GM12878 (cell line): ENCODE data around the gene FBXL22. TPM values are rescaled to one million over a fixed set of nuclear protein-coding genes. Genes with fewer than 3 reads are reported as not detected.
A peak's percentile ranks its signal among the peaks of the same experiment; 100 is the strongest.

ENCODE experiments used
- ATAC-seq: fragments of 200-7000 bp; cut with Tn5 transposase; 3 replicates; pipeline ENCODE4 v1.9.1; 2020; ENCODE audit warnings: mild to moderate bottlenecking, moderate library complexity
- BruUV-seq: library from RNA; stranded (reverse); fragments of 400-500 nt; replicated peaks from 2 replicates; lab custom pipeline; 2021; lab: Mats Ljungman, UMichigan
- CTCF ChIA-PET: fragments of 300-600 bp; sonication (Branson Sonifier 250); formaldehyde crosslinking; extraction: SDS; loops from one replicate; lab custom pipeline; 2021; ENCODE audit warnings: inconsistent platforms; lab: Yijun Ruan, JAX
- POLR2A ChIA-PET: fragments of 350-600 bp; formaldehyde crosslinking; extraction: SDS; loops from one replicate; lab custom pipeline; 2021; ENCODE audit warnings: inconsistent platforms; lab: Charles Lee
- RAD21 ChIA-PET: fragments of 300-600 bp; sonication (Branson Sonifier 250); formaldehyde crosslinking; loops from one replicate; lab custom pipeline; 2023; ENCODE audit warnings: antibody characterized with exemption; ENCODE audit not compliant: unreplicated experiment; lab: Charles Lee
- SMC1A ChIA-PET: fragments of 300-600 bp; sonication (Branson Sonifier 250); formaldehyde crosslinking; loops from one replicate; lab custom pipeline; 2023; ENCODE audit not compliant: unreplicated experiment, uncharacterized antibody; lab: Charles Lee
- DNase-seq: peaks from one replicate; pipeline ENCODE4 v3.0.0-alpha.2; 2011; ENCODE audit warnings: low read depth, low spot score
- FAIRE-seq: peaks from 3 replicates; lab custom pipeline; 2011; peaks lifted over from hg19 to GRCh38; lab: Jason Lieb, UNC
- H2AFZ ChIP-seq: 2 replicates; pipeline ENCODE4 v1.6.0; 2011; ENCODE audit warnings: low read depth, low read length, control low read depth; ENCODE audit not compliant: control insufficient read depth
- H3K27ac ChIP-seq: 2 replicates; pipeline ENCODE4 v1.5.1; 2011; ENCODE audit warnings: control low read depth; ENCODE audit not compliant: control insufficient read depth, insufficient read depth
- H3K27me3 ChIP-seq, 2 experiments: replicated peaks in 1 of 2; 2 replicates each; pipeline versions ENCODE4 v1.6.0 to v1.6.1; 2011; ENCODE audit warnings: low read length in 1 of 2; ENCODE audit not compliant: control insufficient read depth in 2 of 2, insufficient read depth in 2 of 2
- H3K36me3 ChIP-seq, 2 experiments: 2 replicates each; pipeline ENCODE4 v1.5.1; 2011; ENCODE audit warnings: low read length in 1 of 2; ENCODE audit not compliant: control insufficient read depth in 2 of 2, insufficient read depth in 2 of 2
- H3K4me1 ChIP-seq: 2 replicates; pipeline ENCODE4 v1.6.1; 2011; ENCODE audit warnings: mild to moderate bottlenecking, low read length, moderate library complexity, mixed read lengths; ENCODE audit not compliant: control insufficient read depth, insufficient read depth
- H3K4me2 ChIP-seq: 2 replicates; pipeline ENCODE4 v1.6.0; 2011; ENCODE audit warnings: control low read depth; ENCODE audit not compliant: control insufficient read depth, insufficient read depth
- H3K4me3 ChIP-seq: fragments of 200-600 bp; sonication (generic); 2 replicates; pipeline ENCODE4 v1.5.1; 2016
- H3K79me2 ChIP-seq: 2 replicates; pipeline ENCODE4 v1.6.0; 2011; ENCODE audit warnings: low read length; ENCODE audit not compliant: control insufficient read depth, insufficient read depth
- H3K9ac ChIP-seq: 2 replicates; pipeline ENCODE4 v1.8.0; 2011; ENCODE audit warnings: low read length, control low read depth, mixed read lengths; ENCODE audit not compliant: control insufficient read depth, insufficient read depth
- H3K9me3 ChIP-seq: replicated peaks from 3 replicates; pipeline ENCODE4 v1.5.1; 2011; ENCODE audit warnings: mild to moderate bottlenecking, low read length; ENCODE audit not compliant: control insufficient read depth, insufficient read depth
- H4K20me1 ChIP-seq: 2 replicates; pipeline ENCODE4 v1.6.0; 2011; ENCODE audit not compliant: control insufficient read depth, insufficient read depth
- CBX3 ChIP-seq: fragments of 200-600 bp; sonication (generic); IDR thresholded peaks from 2 replicates; pipeline ENCODE4 v1.6.1; 2016; ENCODE audit warnings: low read depth, borderline replicate concordance
- HDAC2 ChIP-seq: fragments of 200-600 bp; sonication (generic); IDR thresholded peaks from 2 replicates; pipeline ENCODE4 v1.6.1; 2017
- KDM1A ChIP-seq: fragments of 200-600 bp; sonication (generic); IDR thresholded peaks from 2 replicates; pipeline ENCODE4 v1.6.1; 2016; ENCODE audit warnings: borderline replicate concordance
- MEF2B ChIP-seq: fragments of 450-650 bp; IDR thresholded peaks from 2 replicates; pipeline ENCODE4 v1.6.1; 2018; ENCODE audit warnings: mild to moderate bottlenecking, moderate library complexity; ENCODE audit not compliant: partially characterized antibody, poor library complexity, severe bottlenecking
- NR2C1 ChIP-seq: fragments of 450-650 bp; IDR thresholded peaks from 2 replicates; pipeline ENCODE4 v1.6.1; 2017; ENCODE audit warnings: antibody characterized with exemption, mild to moderate bottlenecking, moderate library complexity
- PAX5 ChIP-seq: IDR thresholded peaks from 2 replicates; pipeline ENCODE4 v1.6.1; 2011; ENCODE audit warnings: low read depth, low read length, borderline replicate concordance
- PAX8 ChIP-seq: fragments of 450-650 bp; IDR thresholded peaks from 2 replicates; pipeline ENCODE4 v1.6.1; 2017; ENCODE audit warnings: mild to moderate bottlenecking, moderate library complexity
- POLR2AphosphoS5 ChIP-seq: IDR thresholded peaks from 2 replicates; pipeline ENCODE4 v1.6.1; 2011; ENCODE audit warnings: mild to moderate bottlenecking, low read length, inconsistent platforms
- RAD51 ChIP-seq: fragments of 450-650 bp; IDR thresholded peaks from 2 replicates; pipeline ENCODE4 v1.6.1; 2016; ENCODE audit warnings: moderate library complexity, mild to moderate bottlenecking, inconsistent platforms
- RELA ChIP-seq: fragments of 450-650 bp; IDR thresholded peaks from 2 replicates; pipeline ENCODE4 v1.8.0; 2014; ENCODE audit warnings: borderline replicate concordance; ENCODE audit not compliant: partially characterized antibody
- SMAD1 ChIP-seq: fragments of 450-650 bp; IDR thresholded peaks from 2 replicates; pipeline ENCODE4 v1.6.1; 2018; ENCODE audit warnings: mild to moderate bottlenecking, low read depth; ENCODE audit not compliant: partially characterized antibody
- SP1 ChIP-seq: IDR thresholded peaks from one replicate; pipeline ENCODE4 v1.6.1; 2011; ENCODE audit warnings: low read depth, low read length
- SRF ChIP-seq, 2 experiments: IDR thresholded peaks; 2 replicates each; pipeline ENCODE4 v1.6.1; 2011; ENCODE audit warnings: low read depth in 2 of 2, low read length in 2 of 2, mild to moderate bottlenecking in 1 of 2, moderate library complexity in 1 of 2
- TCF12 ChIP-seq: IDR thresholded peaks from 2 replicates; pipeline ENCODE4 v1.6.1; 2011; ENCODE audit warnings: low read depth, mild to moderate bottlenecking, low read length
- TCF7 ChIP-seq: IDR thresholded peaks from 2 replicates; pipeline ENCODE4 v1.6.1; 2014; ENCODE audit warnings: antibody characterized with exemption, borderline replicate concordance
- ZNF274 ChIP-seq: IDR thresholded peaks from one replicate; pipeline ENCODE4 v1.8.0; 2011; ENCODE audit not compliant: insufficient read length, insufficient read depth
- WGBS: methylation state at CpG from one replicate; pipeline ENCODE4 v1.1.6; 2016; ENCODE audit warnings: low lambda C conversion rate; ENCODE audit not compliant: insufficient replicate concordance, insufficient coverage; ENCODE audit errors: missing lambda C conversion rate; 5-methylcytosine and 5-hydroxymethylcytosine counted together
- in situ Hi-C: fragments of 300-500 bp; cut with MboI; formaldehyde crosslinking; loops from 9 replicates; pipeline ENCODE4 v1.14.3; 2018; ENCODE audit warnings: mixed read lengths
- intact Hi-C: fragments of 100-400 bp; cut with micrococcal nuclease; formaldehyde crosslinking; loops from one replicate; pipeline ENCODE4 v1.14.2; 2022; ENCODE audit not compliant: unreplicated experiment
- polyA plus RNA-seq, 11 experiments: library from polyadenylated mRNA; depleted of rRNA in 4 of 11; unstranded in 6 of 11; stranded (reverse) in 5 of 11; fragments of >200 nt; fragmentation: Nextera tagmentation in 4 of 11; fragmentation: Illumina TruSeq in 1 of 11; extraction: Ambion mirVana in 4 of 11; extraction: Trizol in 1 of 11; gene quantifications; 1 replicate in 1 of 11; 2 replicates in 10 of 11; pipeline versions ENCODE4 v1.2.1 to v1.2.3, GENCODE V29; 2011 to 2016; ENCODE audit warnings: inconsistent platforms in 2 of 11, missing spikeins in 2 of 11, low read depth in 1 of 11
- total RNA-seq, 4 experiments: library from RNA; depleted of rRNA in 3 of 4; stranded (reverse); fragments of >200 nt in 3 of 4; fragmentation: Illumina TruSeq in 1 of 4; extraction: Trizol in 1 of 4; gene quantifications; 2 replicates each; pipeline versions ENCODE4 v1.2.1 to v1.2.3, GENCODE V29; 2013 to 2021
- TF ChIP-seq, protein P1 (sequence below): fragments of 450-650 bp; conservative IDR thresholded peaks from 2 replicates; pipeline ENCODE4 v1.6.1; 2017; ENCODE audit warnings: mild to moderate bottlenecking, moderate library complexity
- TF ChIP-seq, protein P2 (sequence below): IDR thresholded peaks from 2 replicates; pipeline ENCODE4 v1.6.1; 2011; ENCODE audit warnings: low read depth, low read length, improper control_type of control experiment, borderline replicate concordance
- TF ChIP-seq, protein P3 (sequence below): fragments of 450-650 bp; IDR thresholded peaks from 2 replicates; pipeline ENCODE4 v1.6.1; 2017; ENCODE audit warnings: mild to moderate bottlenecking

Gene FBXL22
- total and polyA plus RNA-seq, 10 of the 15 experiments (the other 5 are each of a cell fraction or from before 2014, with no cell fraction given) = 0.05 to 2.6 (median 0.52) TPM

DNA sequence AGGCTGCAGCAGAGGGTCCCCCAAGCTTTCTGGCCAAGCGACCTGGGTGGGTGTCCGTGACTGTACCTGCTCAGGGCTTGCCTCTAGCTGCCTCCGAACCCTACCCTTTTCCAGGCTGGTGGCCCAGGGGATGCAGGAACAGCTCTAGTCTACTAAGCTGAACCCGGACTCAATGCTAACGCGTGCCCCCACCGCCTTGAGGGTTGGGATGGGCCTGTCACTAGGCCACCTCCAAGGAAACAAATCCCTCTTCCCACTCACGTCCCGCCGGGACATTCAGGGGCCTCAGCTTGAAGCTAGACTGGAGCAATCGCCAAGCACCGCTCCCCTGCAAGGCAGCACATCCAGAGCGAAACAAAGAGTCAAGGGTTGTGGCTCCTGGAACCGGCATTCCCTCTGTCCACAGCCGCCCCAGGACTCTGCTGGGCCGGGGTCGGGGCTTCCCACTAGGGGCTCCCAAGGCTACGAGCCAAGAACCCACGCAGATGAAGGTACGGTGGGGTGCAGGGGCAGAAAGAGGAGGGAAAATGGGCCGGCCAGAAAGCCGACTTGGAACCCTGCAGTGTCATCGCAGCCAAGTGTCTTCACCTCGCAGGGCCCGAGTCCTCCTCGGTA is 2.9 kb downstream of the FBXL22 start (continued):
- TF ChIP-seq MEF2B = no peak
- TF ChIP-seq, protein P1, sequence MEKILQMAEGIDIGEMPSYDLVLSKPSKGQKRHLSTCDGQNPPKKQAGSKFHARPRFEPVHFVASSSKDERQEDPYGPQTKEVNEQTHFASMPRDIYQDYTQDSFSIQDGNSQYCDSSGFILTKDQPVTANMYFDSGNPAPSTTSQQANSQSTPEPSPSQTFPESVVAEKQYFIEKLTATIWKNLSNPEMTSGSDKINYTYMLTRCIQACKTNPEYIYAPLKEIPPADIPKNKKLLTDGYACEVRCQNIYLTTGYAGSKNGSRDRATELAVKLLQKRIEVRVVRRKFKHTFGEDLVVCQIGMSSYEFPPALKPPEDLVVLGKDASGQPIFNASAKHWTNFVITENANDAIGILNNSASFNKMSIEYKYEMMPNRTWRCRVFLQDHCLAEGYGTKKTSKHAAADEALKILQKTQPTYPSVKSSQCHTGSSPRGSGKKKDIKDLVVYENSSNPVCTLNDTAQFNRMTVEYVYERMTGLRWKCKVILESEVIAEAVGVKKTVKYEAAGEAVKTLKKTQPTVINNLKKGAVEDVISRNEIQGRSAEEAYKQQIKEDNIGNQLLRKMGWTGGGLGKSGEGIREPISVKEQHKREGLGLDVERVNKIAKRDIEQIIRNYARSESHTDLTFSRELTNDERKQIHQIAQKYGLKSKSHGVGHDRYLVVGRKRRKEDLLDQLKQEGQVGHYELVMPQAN = peak; percentile 44

DNA sequence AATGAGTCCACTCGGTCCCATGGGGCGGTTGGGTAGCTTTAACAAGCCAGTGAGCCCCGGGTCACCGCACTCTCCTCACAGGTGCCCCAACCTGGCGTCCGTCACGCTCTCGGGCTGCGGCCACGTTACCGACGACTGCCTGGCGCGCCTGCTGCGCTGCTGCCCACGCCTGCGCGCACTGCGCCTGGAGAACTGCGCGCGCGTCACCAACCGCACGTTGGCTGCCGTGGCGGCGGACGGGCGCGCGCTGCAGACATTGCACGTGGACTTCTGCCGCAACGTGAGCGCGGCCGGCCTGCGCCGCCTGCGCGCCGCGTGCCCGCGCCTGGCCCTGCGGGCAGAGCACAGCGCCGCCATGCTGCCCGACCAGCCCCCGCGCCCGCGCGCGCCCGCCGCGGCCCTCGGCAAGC is 3.4 kb downstream of the FBXL22 start:
- Histone ChIP-seq H3K79me2 (peaks cover 21% of the 10 kb centered on the region), H3K36me3 (peaks cover 0 to under 1% of the 10 kb centered on the region in 2 experiments; a peak in 1 of 4 replicates), H2AFZ (peak overlapping the region; percentile 80), H3K4me3 (peak overlapping the region; percentile 87), H3K27ac (peak overlapping the region; percentile 85), H3K4me1 (peaks cover 34% of the 10 kb centered on the region), H3K27me3 (no peaks in the 10 kb centered on the region), H3K9me3 (no peaks in the 10 kb centered on the region), H3K4me2 (peak overlapping the region; percentile 99), H4K20me1 (no peaks in the 10 kb centered on the region), H3K9ac (peak overlapping the region; percentile 92)
- in situ Hi-C loops (no loop called here), intact Hi-C loops (no loop called here)
- ATAC-seq (peak; percentile 80), DNase-seq (peak; percentile 77), FAIRE-seq (peak; percentile 27)
- RAD21 ChIA-PET = interaction anchor here (0.9 to 8.2 kb wide), 23 partner anchors 9 to 493 kb away, joined by 3 to 113 read pairs (median 10); partner anchors contain the start of genes CIAO2A and USP3
- CTCF ChIA-PET = interaction anchor here (0.6 to 11.3 kb wide), 16 partner anchors 9 to 553 kb away, joined by 3 to 272 read pairs (median 8); partner anchors contain the start of gene USP3
- SMC1A ChIA-PET = interaction anchor here (0.6 to 9.7 kb wide), 18 partner anchors 24 to 467 kb away, joined by 3 to 150 read pairs (median 9); partner anchors contain the start of gene USP3
- WGBS = 1% methylated on average over 37 of the region's 60 CpGs
- POLR2A ChIA-PET = interaction anchor here (0.5 to 8.8 kb wide), 12 partner anchors 8 to 489 kb away, joined by 3 to 66 read pairs (median 4); partner anchors contain the start of gene USP3
- BruUV-seq = no TSS peak
- TF ChIP-seq ZNF274 (no peak), CBX3 (no peak), KDM1A (no peak), SRF (IDR thresholded peaks at IDR 0.05; ENCODE audit: low read depth in 2 of 2, low read length in 2 of 2) (no peak), TCF7 (no peak), RAD51 (no peak), PAX8 (no peak), SP1 (no peak), HDAC2 (no peak), NR2C1 (no peak), RELA (peak; percentile 48), SMAD1 (no peak), PAX5 (peak; percentile 93), POLR2AphosphoS5 (peak; percentile 82), TCF12 (peak; percentile 18; the same call in 1 of the 2 replicates)
- TF ChIP-seq, protein P2, sequence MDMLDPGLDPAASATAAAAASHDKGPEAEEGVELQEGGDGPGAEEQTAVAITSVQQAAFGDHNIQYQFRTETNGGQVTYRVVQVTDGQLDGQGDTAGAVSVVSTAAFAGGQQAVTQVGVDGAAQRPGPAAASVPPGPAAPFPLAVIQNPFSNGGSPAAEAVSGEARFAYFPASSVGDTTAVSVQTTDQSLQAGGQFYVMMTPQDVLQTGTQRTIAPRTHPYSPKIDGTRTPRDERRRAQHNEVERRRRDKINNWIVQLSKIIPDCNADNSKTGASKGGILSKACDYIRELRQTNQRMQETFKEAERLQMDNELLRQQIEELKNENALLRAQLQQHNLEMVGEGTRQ = no peak; the same call in 1 of the 2 replicates
- TF ChIP-seq, protein P3, sequence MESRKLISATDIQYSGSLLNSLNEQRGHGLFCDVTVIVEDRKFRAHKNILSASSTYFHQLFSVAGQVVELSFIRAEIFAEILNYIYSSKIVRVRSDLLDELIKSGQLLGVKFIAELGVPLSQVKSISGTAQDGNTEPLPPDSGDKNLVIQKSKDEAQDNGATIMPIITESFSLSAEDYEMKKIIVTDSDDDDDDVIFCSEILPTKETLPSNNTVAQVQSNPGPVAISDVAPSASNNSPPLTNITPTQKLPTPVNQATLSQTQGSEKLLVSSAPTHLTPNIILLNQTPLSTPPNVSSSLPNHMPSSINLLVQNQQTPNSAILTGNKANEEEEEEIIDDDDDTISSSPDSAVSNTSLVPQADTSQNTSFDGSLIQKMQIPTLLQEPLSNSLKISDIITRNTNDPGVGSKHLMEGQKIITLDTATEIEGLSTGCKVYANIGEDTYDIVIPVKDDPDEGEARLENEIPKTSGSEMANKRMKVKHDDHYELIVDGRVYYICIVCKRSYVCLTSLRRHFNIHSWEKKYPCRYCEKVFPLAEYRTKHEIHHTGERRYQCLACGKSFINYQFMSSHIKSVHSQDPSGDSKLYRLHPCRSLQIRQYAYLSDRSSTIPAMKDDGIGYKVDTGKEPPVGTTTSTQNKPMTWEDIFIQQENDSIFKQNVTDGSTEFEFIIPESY = no peak
